ENCODE results near the gene GLIS1. TPM values are rescaled to one million over a fixed set of nuclear protein-coding genes. Genes with fewer than 3 reads are reported as not detected.
A peak's percentile ranks its signal among the peaks of the same experiment; 100 is the strongest.
"Not testable (repeated sequence)": the region's sequence is repeated elsewhere in the genome, so short reads cannot be mapped to it uniquely, and the experiment has no call there.

Gene GLIS1
- total and polyA plus RNA-seq, 2 donors = 0.05 to 0.59 TPM

DNA sequence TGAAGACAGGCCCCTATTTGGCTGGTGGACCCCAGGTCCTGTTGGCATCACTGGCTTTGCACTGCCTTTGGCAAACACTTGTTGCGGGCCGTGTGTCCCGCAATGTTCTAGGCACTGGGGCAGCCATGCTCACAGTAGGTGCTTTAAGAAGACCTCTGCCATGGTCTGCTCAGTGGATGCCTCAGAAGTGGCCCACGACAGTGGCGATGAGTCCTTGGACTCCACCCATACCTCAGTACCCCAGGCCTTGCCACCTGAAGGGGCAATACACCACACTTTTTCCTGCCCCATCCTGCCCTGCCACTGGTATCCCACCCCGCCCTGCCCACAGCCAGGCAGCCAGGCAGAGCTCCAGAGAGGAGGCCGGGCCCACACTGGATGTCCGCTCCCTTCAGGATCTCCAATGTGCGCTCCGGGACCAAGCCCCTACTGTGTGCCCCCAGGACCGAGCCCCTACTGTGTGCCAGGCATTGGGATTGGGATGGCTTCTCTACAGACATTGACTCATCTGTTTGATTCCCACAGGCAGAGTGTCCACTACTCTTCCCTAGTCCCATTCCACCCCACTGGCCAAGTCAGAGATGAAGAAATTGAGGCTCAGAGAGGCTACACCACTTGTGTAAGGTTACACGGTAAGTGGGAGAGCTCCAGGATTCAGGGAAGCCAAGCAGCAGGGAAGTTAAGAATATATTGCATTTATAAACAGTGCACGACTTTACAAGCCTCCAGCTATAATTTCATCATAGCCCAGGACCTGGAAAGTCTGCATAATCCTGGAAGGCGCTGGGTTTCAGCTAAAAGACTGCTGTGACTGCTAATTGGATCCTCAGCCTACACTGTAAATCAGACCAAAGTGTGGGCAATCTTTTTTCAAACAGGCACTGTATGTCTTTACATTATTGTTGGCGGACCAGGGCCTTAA is 178.1 kb downstream of the GLIS1 start:
- peaks cover 31 to 40% of the 10 kb centered on the region in 2 donors for H3K4me1 ChIP-seq (ENCODE audit: control insufficient read depth in 2 of 2, insufficient read depth in 2 of 2, low read length in 2 of 2)
- H3K36me3 ChIP-seq (ENCODE audit: control insufficient read depth in 2 of 2, insufficient read depth in 2 of 2, low read length in 1 of 2) = no peaks in the 10 kb centered on the region
- peaks cover 0 to 6% of the 10 kb centered on the region in 2 donors for H3K9me3 ChIP-seq (ENCODE audit: control insufficient read depth in 2 of 2, insufficient read depth in 1 of 2, low read length in 1 of 2)
- no peak for DNase-seq (ENCODE audit: low read depth in 6 of 9, low spot score in 9 of 9)
- 94% methylated on average over 15 of the region's 15 CpGs for WGBS
- H3K4me3 ChIP-seq (ENCODE audit: low read length in 2 of 2) = no peak overlapping the region
- H3K27me3 ChIP-seq (ENCODE audit: control insufficient read depth in 2 of 2, insufficient read depth in 1 of 2, low read length in 1 of 2) = no peaks in the 10 kb centered on the region
- H3K27ac ChIP-seq (ENCODE audit: low read depth in 1 of 2, low read length in 1 of 2) = no peak overlapping the region

DNA sequence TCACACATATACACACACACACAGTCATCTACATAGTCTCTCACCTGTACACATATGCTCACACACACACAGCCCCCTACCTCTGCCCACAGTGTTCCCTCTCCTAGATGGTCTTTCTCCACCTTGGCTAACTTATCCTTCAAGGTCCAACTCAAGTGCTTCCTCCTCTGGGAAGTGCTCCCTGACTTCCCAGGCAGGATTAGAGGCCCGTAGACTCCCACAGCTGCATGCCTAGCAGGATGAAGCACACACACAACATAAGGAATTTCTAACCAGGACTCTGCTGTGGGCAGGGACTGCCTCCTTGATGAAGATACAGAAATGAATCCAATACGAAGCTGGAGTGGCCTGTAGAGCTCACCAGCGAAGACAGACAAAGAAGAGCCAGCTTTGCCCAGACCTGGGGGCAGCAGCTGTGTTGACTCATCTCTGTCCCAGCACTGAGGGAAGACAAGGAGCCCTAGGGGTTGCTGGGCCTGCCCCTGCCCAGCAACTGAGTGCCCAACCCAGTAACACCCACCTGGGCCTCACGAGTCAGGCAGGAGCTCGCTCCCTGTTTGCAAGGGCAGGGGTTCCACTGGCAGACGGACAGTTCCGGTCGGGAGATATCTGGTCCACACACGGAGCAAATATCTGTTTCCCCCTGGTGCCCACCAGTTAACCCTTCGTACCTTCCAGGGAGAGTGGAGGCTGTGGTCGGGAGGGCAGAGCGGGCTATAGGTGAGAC is 178.9 kb downstream of the GLIS1 start:
- no peaks in the 10 kb centered on the region for H3K36me3 ChIP-seq (ENCODE audit: control insufficient read depth in 2 of 2, insufficient read depth in 2 of 2, low read length in 1 of 2)
- no peaks in the 10 kb centered on the region for H3K27me3 ChIP-seq (ENCODE audit: control insufficient read depth in 2 of 2, insufficient read depth in 1 of 2, low read length in 1 of 2)
- H3K4me1 ChIP-seq (ENCODE audit: control insufficient read depth in 2 of 2, insufficient read depth in 2 of 2, low read length in 2 of 2) = peaks cover 31 to 40% of the 10 kb centered on the region in 2 donors
- no peak overlapping the region for H3K27ac ChIP-seq (ENCODE audit: low read depth in 1 of 2, low read length in 1 of 2)
- peaks cover 0 to 9% of the 10 kb centered on the region in 2 donors for H3K9me3 ChIP-seq (ENCODE audit: control insufficient read depth in 2 of 2, insufficient read depth in 1 of 2, low read length in 1 of 2)
- H3K4me3 ChIP-seq (ENCODE audit: low read length in 2 of 2) = no peak overlapping the region
- no peak for DNase-seq (ENCODE audit: low read depth in 6 of 9, low spot score in 9 of 9)
- WGBS = 97% methylated on average over 12 of the region's 12 CpGs

DNA sequence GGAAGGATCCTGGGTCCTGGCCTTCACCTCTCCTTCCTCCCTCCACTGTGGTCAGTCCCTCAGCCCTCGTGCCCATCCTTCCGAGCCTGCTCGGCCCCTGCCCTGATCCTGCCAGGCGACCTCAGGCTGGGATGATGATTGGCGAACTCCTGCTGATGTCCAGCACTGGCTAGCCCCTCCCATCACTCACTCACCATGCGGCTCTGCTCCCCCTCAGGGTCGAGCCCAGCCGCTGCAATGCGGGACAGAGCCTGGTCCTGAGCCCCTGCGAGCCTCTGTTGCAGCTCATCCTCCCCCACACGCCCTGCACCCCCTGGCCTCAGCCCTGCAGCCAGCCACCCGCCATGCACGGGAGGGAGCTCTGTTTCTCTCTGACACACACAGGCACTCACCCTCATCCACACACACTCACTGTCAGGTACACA is 179.6 kb downstream of the GLIS1 start:
- Histone ChIP-seq H3K36me3 (ENCODE audit: control insufficient read depth in 2 of 2, insufficient read depth in 2 of 2, low read length in 1 of 2) (no peaks in the 10 kb centered on the region), H3K9me3 (ENCODE audit: control insufficient read depth in 2 of 2, insufficient read depth in 1 of 2, low read length in 1 of 2) (peaks cover 0 to 9% of the 10 kb centered on the region in 2 donors), H3K4me1 (ENCODE audit: control insufficient read depth in 2 of 2, insufficient read depth in 2 of 2, low read length in 2 of 2) (peaks cover 31 to 40% of the 10 kb centered on the region in 2 donors), H3K27me3 (ENCODE audit: control insufficient read depth in 2 of 2, insufficient read depth in 1 of 2, low read length in 1 of 2) (no peaks in the 10 kb centered on the region), H3K4me3 (ENCODE audit: low read length in 2 of 2) (no peak overlapping the region), H3K27ac (ENCODE audit: low read depth in 1 of 2, low read length in 1 of 2) (no peak overlapping the region)
- WGBS = 93% methylated on average over 13 of the region's 13 CpGs
- DNase-seq (ENCODE audit: low read depth in 6 of 9, low spot score in 9 of 9) = no peak

DNA sequence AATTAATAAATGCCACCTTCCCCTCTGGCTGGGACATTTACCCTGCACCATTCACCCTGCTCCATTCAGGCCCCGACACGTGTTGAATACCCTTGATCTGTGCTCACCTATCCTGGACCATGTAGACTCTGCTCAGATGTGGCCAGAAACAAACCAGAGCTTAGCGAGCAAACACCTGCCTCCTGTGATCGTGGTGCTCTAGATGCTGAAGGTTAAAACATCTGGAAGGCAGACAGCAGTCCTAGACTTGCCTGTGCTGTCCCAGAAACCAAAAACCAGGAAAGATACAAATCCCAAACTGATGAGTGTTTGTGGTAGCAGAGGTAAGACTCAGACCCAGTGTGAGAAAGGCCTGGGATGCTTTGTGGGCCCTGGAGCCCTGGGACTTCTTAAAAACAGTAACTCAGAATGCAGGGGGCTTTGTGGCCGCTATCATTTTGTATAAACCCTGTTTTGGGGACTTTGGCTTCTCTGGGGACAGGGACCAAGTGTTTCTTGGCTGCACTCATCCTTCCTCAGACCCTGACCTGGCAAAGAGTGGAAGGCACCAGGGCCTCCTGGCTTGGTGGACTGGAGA is 180.1 kb downstream of the GLIS1 start:
- Histone ChIP-seq H3K36me3 (ENCODE audit: control insufficient read depth in 2 of 2, insufficient read depth in 2 of 2, low read length in 1 of 2) (no peaks in the 10 kb centered on the region), H3K4me3 (ENCODE audit: low read length in 2 of 2) (no peak overlapping the region), H3K9me3 (ENCODE audit: control insufficient read depth in 2 of 2, insufficient read depth in 1 of 2, low read length in 1 of 2) (peaks cover 0 to 9% of the 10 kb centered on the region in 2 donors), H3K27ac (ENCODE audit: low read depth in 1 of 2, low read length in 1 of 2) (no peak overlapping the region), H3K4me1 (ENCODE audit: control insufficient read depth in 2 of 2, insufficient read depth in 2 of 2, low read length in 2 of 2) (peaks cover 29 to 40% of the 10 kb centered on the region in 2 donors), H3K27me3 (ENCODE audit: control insufficient read depth in 2 of 2, insufficient read depth in 1 of 2, low read length in 1 of 2) (no peaks in the 10 kb centered on the region)
- WGBS = 36% methylated on average over 5 of the region's 5 CpGs
- DNase-seq (ENCODE audit: low read depth in 6 of 9, low spot score in 9 of 9) = peak in 5 of 9 donors; percentile 27 to 78 (median 54)

DNA sequence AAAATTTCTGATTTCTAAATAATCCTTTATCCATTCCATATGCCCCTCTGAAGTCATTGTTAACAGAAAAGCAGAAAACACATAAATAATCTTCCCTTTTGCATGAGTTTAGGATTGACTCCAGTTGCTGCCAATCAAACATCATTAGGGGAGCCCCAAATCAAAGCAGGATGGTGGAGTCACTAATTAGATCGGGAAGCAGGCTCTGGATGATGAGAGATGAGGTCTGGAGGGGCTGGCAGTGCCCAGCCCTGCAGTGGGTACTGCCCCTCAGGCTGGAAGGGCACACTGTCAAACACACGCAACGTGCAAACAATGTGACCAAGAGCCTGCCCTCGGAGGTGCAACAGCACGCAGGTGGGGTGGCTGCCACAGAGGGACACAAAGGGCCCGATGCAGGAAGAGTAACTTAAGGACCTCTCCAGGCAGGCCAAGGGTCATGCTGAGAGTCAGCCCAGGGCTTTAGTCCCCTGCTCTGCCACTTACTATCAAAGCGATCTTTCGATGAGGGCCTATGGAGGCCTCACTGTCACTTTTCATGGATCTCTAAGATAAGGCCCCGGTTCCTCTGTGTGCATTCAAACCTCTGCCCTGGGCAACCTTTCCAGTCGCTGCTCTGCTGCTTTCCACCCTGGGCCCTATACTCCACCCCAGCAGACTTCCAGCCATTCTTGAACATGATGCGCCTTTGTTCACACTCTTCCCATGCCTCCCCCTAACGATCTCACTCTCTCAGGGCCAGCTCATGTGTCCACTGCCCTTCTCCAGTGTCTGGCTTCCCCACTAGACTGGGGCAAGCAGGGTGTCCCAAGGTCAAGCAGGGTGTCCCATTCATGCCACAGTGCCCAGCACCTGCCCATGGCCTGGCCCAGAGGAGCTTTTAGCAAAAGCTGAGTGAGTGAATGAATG is 180.9 kb downstream of the GLIS1 start:
- Histone ChIP-seq H3K9me3 (ENCODE audit: control insufficient read depth in 2 of 2, insufficient read depth in 1 of 2, low read length in 1 of 2) (peaks cover 0 to 9% of the 10 kb centered on the region in 2 donors), H3K27me3 (ENCODE audit: control insufficient read depth in 2 of 2, insufficient read depth in 1 of 2, low read length in 1 of 2) (no peaks in the 10 kb centered on the region), H3K36me3 (ENCODE audit: control insufficient read depth in 2 of 2, insufficient read depth in 2 of 2, low read length in 1 of 2) (no peaks in the 10 kb centered on the region), H3K4me1 (ENCODE audit: control insufficient read depth in 2 of 2, insufficient read depth in 2 of 2, low read length in 2 of 2) (peaks cover 25 to 39% of the 10 kb centered on the region in 2 donors), H3K4me3 (ENCODE audit: low read length in 2 of 2) (no peak overlapping the region), H3K27ac (ENCODE audit: low read depth in 1 of 2, low read length in 1 of 2) (no peak overlapping the region)
- no peak for DNase-seq (ENCODE audit: low read depth in 6 of 9, low spot score in 9 of 9)
- whole genome bisulfite sequencing = 93% methylated on average over 12 of the region's 12 CpGs

DNA sequence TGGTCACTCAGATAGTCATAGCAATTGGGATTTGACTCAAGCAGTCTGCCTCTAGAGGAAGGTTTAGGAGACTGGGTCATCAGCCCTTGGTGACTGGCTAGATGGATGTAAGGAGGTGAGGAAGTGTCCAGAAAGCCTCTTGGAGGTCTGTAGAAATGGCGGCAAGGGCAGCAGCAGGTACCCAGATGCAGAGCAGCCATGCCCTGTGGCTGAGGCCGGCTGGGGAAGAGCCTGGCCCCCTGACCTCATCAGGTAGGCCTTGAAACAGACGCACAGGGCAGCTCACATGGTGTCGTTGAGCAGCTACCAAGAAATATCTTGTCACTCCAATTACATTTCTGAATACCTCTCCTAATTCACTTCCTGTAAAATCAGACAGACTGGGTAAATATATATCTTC is 181.6 kb downstream of the GLIS1 start:
- DNase-seq (ENCODE audit: low read depth in 6 of 9, low spot score in 9 of 9) = no peak
- WGBS = 96% methylated on average over 4 of the region's 4 CpGs
- no peak overlapping the region for H3K27ac ChIP-seq (ENCODE audit: low read depth in 1 of 2, low read length in 1 of 2)
- no peaks in the 10 kb centered on the region for H3K36me3 ChIP-seq (ENCODE audit: control insufficient read depth in 2 of 2, insufficient read depth in 2 of 2, low read length in 1 of 2)
- no peak overlapping the region for H3K4me3 ChIP-seq (ENCODE audit: low read length in 2 of 2)
- H3K4me1 ChIP-seq (ENCODE audit: control insufficient read depth in 2 of 2, insufficient read depth in 2 of 2, low read length in 2 of 2) = peaks cover 23 to 32% of the 10 kb centered on the region in 2 donors
- H3K27me3 ChIP-seq (ENCODE audit: control insufficient read depth in 2 of 2, insufficient read depth in 1 of 2, low read length in 1 of 2) = no peaks in the 10 kb centered on the region
- peaks cover 0 to 9% of the 10 kb centered on the region in 2 donors for H3K9me3 ChIP-seq (ENCODE audit: control insufficient read depth in 2 of 2, insufficient read depth in 1 of 2, low read length in 1 of 2)

DNA sequence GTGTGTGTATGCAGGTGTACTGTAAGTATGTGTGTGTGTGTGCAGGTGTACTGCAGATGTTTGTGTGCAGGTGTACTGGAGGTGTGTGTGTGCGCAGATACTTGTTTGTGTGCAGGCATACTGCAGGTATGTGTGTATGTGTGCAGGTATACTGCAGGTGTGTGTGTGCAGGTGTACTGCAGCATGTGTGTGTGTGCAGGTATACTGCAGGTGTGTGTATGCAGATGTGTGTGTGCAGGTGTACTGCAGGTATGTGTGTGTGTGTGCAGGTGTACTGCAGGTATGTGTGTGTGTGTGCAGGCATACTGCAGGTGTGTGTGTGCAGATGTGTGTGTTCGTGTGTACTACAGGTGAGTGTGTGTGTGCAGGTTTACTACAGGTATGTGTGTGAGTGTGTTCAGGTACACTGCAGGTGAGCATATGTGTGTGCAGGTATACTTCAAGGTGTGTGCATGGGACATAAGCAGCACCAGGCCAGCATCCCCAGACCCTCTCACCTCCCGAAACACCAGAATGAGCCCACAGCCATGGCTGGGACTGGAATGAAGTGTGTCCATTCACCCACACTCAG is 182.2 kb downstream of the GLIS1 start:
- Histone ChIP-seq H3K9me3 (ENCODE audit: control insufficient read depth in 2 of 2, insufficient read depth in 1 of 2, low read length in 1 of 2) (peaks cover 0 to 9% of the 10 kb centered on the region in 2 donors), H3K4me3 (ENCODE audit: low read length in 2 of 2) (no peak overlapping the region), H3K4me1 (ENCODE audit: control insufficient read depth in 2 of 2, insufficient read depth in 2 of 2, low read length in 2 of 2) (peaks cover 17 to 26% of the 10 kb centered on the region in 2 donors), H3K27ac (ENCODE audit: low read depth in 1 of 2, low read length in 1 of 2) (no peak overlapping the region), H3K36me3 (ENCODE audit: control insufficient read depth in 2 of 2, insufficient read depth in 2 of 2, low read length in 1 of 2) (no peaks in the 10 kb centered on the region), H3K27me3 (ENCODE audit: control insufficient read depth in 2 of 2, insufficient read depth in 1 of 2, low read length in 1 of 2) (no peaks in the 10 kb centered on the region)
- no peak for DNase-seq (ENCODE audit: low read depth in 6 of 9, low spot score in 9 of 9)
- WGBS = 98% methylated on average over 3 of the region's 3 CpGs

DNA sequence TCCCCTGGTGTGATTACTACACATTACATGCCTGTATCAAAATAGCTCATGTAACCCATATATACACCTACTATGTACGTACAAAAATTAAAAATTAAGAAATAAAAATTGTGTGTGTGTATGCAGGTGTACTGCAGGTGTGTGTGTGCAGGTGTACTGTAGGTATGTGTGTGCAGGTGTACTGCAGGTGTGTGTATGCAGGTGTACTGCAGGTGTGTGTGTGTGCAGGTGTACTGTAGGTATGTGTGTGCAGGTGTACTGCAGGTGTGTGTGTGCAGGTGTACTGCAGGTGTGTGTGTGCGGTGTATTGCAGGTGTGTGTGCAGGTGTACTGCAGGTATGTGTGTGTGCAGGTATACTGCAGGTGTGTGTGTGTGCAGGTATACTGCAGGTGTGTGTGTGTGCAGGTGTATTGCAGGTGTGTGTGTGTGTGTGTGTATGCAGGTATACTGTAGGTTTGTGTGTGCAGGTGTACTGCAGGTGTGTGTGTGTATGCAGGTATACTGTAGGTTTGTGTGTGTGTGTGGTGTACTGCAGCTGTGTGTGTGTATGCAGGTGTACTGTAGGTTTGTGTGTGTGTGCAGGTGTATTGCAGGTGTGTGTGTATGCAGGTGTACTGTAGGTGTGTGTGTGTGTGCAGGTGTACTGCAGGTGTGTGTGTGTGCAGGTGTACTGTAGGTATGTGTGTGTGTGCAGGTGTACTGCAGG is 183.2 kb downstream of the GLIS1 start:
- not testable (repeated sequence) for H3K4me3 ChIP-seq (ENCODE audit: low read length in 2 of 2); DNase-seq (ENCODE audit: low read depth in 6 of 9, low spot score in 9 of 9); H3K27me3 ChIP-seq (ENCODE audit: control insufficient read depth in 2 of 2, insufficient read depth in 1 of 2, low read length in 1 of 2); H3K9me3 ChIP-seq (ENCODE audit: control insufficient read depth in 2 of 2, insufficient read depth in 1 of 2, low read length in 1 of 2); H3K27ac ChIP-seq (ENCODE audit: low read depth in 1 of 2, low read length in 1 of 2); H3K36me3 ChIP-seq (ENCODE audit: control insufficient read depth in 2 of 2, insufficient read depth in 2 of 2, low read length in 1 of 2)
- WGBS = 98% methylated on average over 2 of the region's 2 CpGs
- H3K4me1 ChIP-seq (ENCODE audit: control insufficient read depth in 2 of 2, insufficient read depth in 2 of 2, low read length in 2 of 2) = peaks cover 13 to 23% of the 10 kb centered on the region in 2 donors
